Nephron progenitor cell (in vitro differentiated cells): ENCODE measurements around the gene STXBP3.

ENCODE experiments used
- DNase-seq: peaks from one replicate; pipeline ENCODE4 v3.0.0; 2021
- H3K27ac Mint-ChIP-seq: 2 replicates; pipeline ENCODE4 v1.8.0; 2021; ENCODE audit warnings: mild to moderate bottlenecking, moderate library complexity, mixed read lengths
- H3K27me3 Mint-ChIP-seq: 2 replicates; pipeline ENCODE4 v1.8.0; 2021; ENCODE audit warnings: mild to moderate bottlenecking, low read depth, mixed read lengths; ENCODE audit not compliant: poor library complexity
- H3K36me3 Mint-ChIP-seq: 2 replicates; pipeline ENCODE4 v1.8.0; 2021; ENCODE audit warnings: low read depth, mixed read lengths
- H3K4me1 Mint-ChIP-seq: 2 replicates; pipeline ENCODE4 v1.8.0; 2021; ENCODE audit warnings: mixed read lengths
- H3K4me3 Mint-ChIP-seq: 2 replicates; pipeline ENCODE4 v1.8.0; 2021; ENCODE audit warnings: mild to moderate bottlenecking, moderate library complexity, mixed read lengths
- H3K9me3 Mint-ChIP-seq: 2 replicates; pipeline ENCODE4 v1.8.0; 2021; ENCODE audit warnings: mild to moderate bottlenecking, moderate library complexity, mixed read lengths
- TF ChIP-seq, protein P1 (sequence below): fragments of 200-600 bp; sonication (generic); IDR thresholded peaks from 2 replicates; pipeline ENCODE4 v1.5.0; 2021; ENCODE audit warnings: antibody characterized with exemption

The STXBP3 gene

GRCh38 chr1:108826081-108826635 lies 79.7 kb downstream of the STXBP3 start:
- Mint-ChIP-seq H3K4me3 (no peak overlapping the region), H3K36me3 (no peaks in the 10 kb centered on the region), H3K27me3 (peaks cover 10% of the 10 kb centered on the region), H3K27ac (no peak overlapping the region), H3K9me3 (no peaks in the 10 kb centered on the region), H3K4me1 (no peaks in the 10 kb centered on the region)
- DNase-seq = no peak
- TF ChIP-seq, protein P1, sequence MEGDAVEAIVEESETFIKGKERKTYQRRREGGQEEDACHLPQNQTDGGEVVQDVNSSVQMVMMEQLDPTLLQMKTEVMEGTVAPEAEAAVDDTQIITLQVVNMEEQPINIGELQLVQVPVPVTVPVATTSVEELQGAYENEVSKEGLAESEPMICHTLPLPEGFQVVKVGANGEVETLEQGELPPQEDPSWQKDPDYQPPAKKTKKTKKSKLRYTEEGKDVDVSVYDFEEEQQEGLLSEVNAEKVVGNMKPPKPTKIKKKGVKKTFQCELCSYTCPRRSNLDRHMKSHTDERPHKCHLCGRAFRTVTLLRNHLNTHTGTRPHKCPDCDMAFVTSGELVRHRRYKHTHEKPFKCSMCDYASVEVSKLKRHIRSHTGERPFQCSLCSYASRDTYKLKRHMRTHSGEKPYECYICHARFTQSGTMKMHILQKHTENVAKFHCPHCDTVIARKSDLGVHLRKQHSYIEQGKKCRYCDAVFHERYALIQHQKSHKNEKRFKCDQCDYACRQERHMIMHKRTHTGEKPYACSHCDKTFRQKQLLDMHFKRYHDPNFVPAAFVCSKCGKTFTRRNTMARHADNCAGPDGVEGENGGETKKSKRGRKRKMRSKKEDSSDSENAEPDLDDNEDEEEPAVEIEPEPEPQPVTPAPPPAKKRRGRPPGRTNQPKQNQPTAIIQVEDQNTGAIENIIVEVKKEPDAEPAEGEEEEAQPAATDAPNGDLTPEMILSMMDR = no peak

DNA sequence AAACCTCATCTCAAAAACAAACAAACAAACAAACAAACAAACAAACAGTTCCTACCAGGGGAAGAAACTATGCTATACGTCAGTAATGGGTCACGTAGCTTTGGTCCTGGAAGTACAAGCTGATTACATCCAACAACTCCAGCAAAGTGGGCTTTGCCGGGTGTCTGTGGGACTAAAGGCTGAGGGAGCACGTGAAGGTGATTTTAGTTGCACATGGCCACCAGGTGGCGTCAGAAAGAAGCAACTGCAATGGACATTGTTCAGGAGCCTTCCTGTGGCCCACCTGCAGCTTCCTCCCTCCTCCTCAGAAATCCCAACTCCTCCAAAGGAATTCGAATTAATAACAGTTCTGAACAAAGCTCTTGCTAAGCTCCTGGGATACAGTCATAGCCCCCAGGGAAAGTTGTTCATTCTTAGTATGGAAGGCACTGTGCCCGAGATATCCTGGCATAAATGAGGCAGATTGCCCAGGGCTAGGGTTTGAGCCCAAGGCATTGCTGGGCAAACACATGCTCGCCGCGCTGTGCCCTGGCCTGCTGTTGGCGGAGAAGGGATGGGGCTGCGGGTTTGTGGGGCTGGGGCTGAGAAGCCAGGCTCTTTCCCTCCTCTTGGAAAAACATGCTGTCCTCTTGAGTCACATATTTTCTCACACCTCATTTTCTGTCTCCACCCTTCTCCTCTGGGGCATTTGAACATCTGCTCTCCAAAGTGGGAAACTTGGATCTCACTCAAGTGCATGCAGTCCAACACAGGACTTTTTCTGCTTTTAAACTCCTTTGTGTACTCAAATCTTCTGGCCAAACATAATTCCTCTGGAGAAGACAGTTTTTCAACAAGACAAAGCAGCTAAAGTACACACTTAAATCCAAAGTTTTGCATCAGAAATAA lies 81.8 kb downstream of the STXBP3 start:
- TF ChIP-seq, protein P1 = peak; percentile 67
- no peaks in the 10 kb centered on the region for H3K36me3 Mint-ChIP-seq
- no peaks in the 10 kb centered on the region for H3K9me3 Mint-ChIP-seq
- H3K4me3 Mint-ChIP-seq = no peak overlapping the region
- no peaks in the 10 kb centered on the region for H3K4me1 Mint-ChIP-seq
- H3K27ac Mint-ChIP-seq = no peak overlapping the region
- H3K27me3 Mint-ChIP-seq = peaks cover 7% of the 10 kb centered on the region
- peak; percentile 82 for DNase-seq

DNA sequence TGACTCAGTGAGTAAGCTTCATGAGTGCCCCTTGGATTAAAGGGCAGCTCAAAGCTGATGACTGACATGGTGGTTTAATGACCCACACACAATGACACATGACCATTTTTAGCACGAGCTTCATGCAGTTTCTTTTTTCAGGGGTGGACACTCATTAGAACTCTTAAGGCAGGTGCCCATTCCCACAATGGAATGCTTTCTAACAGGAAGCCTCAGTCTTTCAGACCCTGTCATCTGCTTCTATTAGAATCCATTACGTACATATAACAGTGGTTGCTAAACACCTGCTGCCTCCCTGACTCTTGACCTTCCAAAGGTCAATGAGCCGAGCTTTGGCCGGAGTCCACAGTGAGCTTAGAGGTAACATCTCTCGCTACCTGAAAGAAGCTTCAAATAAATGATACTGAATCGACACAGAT lies 83.0 kb downstream of the STXBP3 start:
- Mint-ChIP-seq H3K27ac (no peak overlapping the region), H3K9me3 (no peaks in the 10 kb centered on the region), H3K36me3 (no peaks in the 10 kb centered on the region), H3K4me3 (no peak overlapping the region), H3K4me1 (no peaks in the 10 kb centered on the region), H3K27me3 (peaks cover 7% of the 10 kb centered on the region)
- no peak for DNase-seq
- TF ChIP-seq, protein P1 = no peak

DNA sequence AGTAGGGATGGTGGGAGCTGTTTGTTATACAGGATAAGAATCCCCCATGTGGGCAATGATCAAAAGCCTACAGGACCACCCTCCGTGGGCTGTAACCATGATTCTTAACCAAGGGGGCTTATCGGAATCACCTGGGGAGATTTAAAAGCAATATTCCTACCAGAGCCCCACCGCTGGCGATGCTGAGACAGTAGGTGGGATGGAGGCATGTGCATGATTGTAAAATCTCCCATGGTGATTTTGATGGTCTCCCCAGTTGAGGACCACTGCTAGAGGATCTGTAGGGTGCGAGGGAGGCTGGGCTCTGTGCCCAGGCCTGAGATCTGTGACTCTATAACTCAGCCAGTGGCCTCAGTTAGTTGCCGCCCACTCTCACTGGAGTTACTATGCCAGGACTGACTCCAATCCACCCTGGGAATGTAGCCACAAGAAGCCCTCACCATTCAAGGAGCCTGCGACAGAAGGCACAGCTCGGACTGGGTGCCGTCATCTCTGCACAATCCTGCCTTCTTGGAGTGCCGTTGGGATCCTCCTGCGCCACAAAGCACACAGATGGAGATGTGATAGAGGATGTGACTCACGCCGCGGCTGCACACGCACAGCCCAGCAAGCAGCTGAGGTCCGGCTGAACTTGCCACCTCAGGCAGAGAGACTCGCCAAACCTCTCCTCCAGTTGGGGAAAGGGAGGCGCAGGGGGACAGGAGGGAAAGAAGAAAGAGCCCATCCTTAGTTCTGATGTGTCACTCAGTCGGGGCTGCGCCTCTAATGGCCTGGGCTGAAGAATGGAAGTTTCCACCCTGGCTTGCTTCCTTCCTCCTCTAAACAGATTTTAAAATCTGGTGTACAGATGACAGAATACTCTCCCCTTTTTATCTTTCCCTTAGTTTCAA lies 83.9 kb downstream of the STXBP3 start:
- TF ChIP-seq, protein P1 = no peak
- no peak for DNase-seq
- Mint-ChIP-seq H3K9me3 (no peaks in the 10 kb centered on the region), H3K27ac (no peak overlapping the region), H3K36me3 (no peaks in the 10 kb centered on the region), H3K4me3 (no peak overlapping the region), H3K4me1 (no peaks in the 10 kb centered on the region), H3K27me3 (peaks cover 10% of the 10 kb centered on the region)

DNA sequence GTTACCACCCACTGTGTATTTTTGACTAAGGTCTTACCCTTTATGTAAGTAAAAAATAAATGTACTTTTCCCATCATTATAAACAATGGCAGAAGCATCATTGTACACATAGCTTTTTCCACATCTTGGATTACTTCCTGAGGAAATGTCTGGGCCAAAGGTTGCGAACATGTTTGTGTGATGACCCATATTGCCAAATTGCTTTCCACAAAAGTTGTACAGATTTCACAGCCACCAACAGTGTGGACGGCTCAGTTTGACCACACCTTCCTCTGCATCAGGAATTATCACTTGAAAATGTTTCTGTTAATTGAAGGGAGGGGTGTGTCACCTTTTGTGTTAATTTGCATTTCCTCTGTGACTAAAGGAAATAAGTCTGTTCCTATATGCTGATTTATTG lies 84.8 kb downstream of the STXBP3 start:
- TF ChIP-seq, protein P1 = no peak
- no peak for DNase-seq
- Mint-ChIP-seq H3K9me3 (peaks cover 3% of the 10 kb centered on the region), H3K4me1 (no peaks in the 10 kb centered on the region), H3K27ac (no peak overlapping the region), H3K27me3 (peaks cover 10% of the 10 kb centered on the region), H3K4me3 (no peak overlapping the region), H3K36me3 (no peaks in the 10 kb centered on the region)
